ENCODE results near the gene FRMD4B. TPM values are rescaled to one million over a fixed set of nuclear protein-coding genes. Genes with fewer than 3 reads are reported as not detected.

The FRMD4B gene
- total and polyA plus RNA-seq, 4 donors = 16.6 to 96.4 (median 39.0) TPM

GRCh38 chr3:69214241-69214640 lies 171.6 kb downstream of the FRMD4B start:
- peaks cover 0 to 17% (median 12%) of the 10 kb centered on the region in 4 donors for H3K36me3 ChIP-seq (ENCODE audit: control insufficient read depth in 4 of 4, insufficient read depth in 4 of 4, low read length in 4 of 4)
- H3K27ac ChIP-seq (ENCODE audit: low read depth in 1 of 2, low read length in 1 of 2) = no peak overlapping the region
- no peak overlapping the region for H3K9ac ChIP-seq (ENCODE audit: insufficient read depth in 1 of 2, low read length in 2 of 2)
- H3K9me3 ChIP-seq (ENCODE audit: control insufficient read depth in 4 of 4, insufficient read depth in 3 of 4, low read length in 3 of 4) = no peaks in the 10 kb centered on the region
- H3K4me1 ChIP-seq (ENCODE audit: control insufficient read depth in 5 of 5, insufficient read depth in 5 of 5, low read length in 5 of 5) = peaks cover 0 to 7% (median 0%) of the 10 kb centered on the region in 5 donors
- no peaks in the 10 kb centered on the region for H3K27me3 ChIP-seq (ENCODE audit: control insufficient read depth in 3 of 3, insufficient read depth in 3 of 3, low read length in 2 of 3)
- no peak overlapping the region for H3K4me3 ChIP-seq
- DNase-seq (no peak), ATAC-seq (ENCODE audit: insufficient read depth, low FRiP score) (no peak)
- no peak for TF ChIP-seq CTCF (IDR thresholded peaks at IDR 0.05; ENCODE audit: control extremely low read depth, extremely low read depth)
- 53 to 59% methylated on average over 3 of the region's 3 CpGs for WGBS, 2 donors

- peak in 2 of 3 donors; percentile 70 to 75 for DNase-seq
- H3K9me3 ChIP-seq (ENCODE audit: control insufficient read depth in 4 of 4, insufficient read depth in 3 of 4, low read length in 3 of 4) = no peaks in the 10 kb centered on the region
- no peak for TF ChIP-seq CTCF (IDR thresholded peaks at IDR 0.05; ENCODE audit: control extremely low read depth, extremely low read depth)
- H3K9ac ChIP-seq (ENCODE audit: insufficient read depth in 1 of 2, low read length in 2 of 2) = no peak overlapping the region
- peaks cover 0 to 7% (median 0%) of the 10 kb centered on the region in 5 donors for H3K4me1 ChIP-seq (ENCODE audit: control insufficient read depth in 5 of 5, insufficient read depth in 5 of 5, low read length in 5 of 5)
- H3K27ac ChIP-seq (ENCODE audit: low read depth in 1 of 2, low read length in 1 of 2) = no peak overlapping the region
- ATAC-seq (ENCODE audit: insufficient read depth, low FRiP score) = peak; percentile 64
- H3K4me3 ChIP-seq = no peak overlapping the region
- 50 to 56% methylated on average over 3 of the region's 3 CpGs for WGBS, 2 donors
- H3K27me3 ChIP-seq (ENCODE audit: control insufficient read depth in 3 of 3, insufficient read depth in 3 of 3, low read length in 2 of 3) = no peaks in the 10 kb centered on the region
- H3K36me3 ChIP-seq (ENCODE audit: control insufficient read depth in 4 of 4, insufficient read depth in 4 of 4, low read length in 4 of 4) = peaks cover 0 to 23% (median 13%) of the 10 kb centered on the region in 4 donors
Measured at GRCh38 chr3:69212411-69213160, 173.3 kb downstream of the FRMD4B start.

GRCh38 chr3:69210068-69210730 lies 175.7 kb downstream of the FRMD4B start:
- peaks cover 0 to 25% (median 11%) of the 10 kb centered on the region in 4 donors for H3K36me3 ChIP-seq (ENCODE audit: control insufficient read depth in 4 of 4, insufficient read depth in 4 of 4, low read length in 4 of 4)
- DNase-seq (no peak), ATAC-seq (ENCODE audit: insufficient read depth, low FRiP score) (no peak)
- no peak overlapping the region for H3K27ac ChIP-seq (ENCODE audit: low read depth in 1 of 2, low read length in 1 of 2)
- no peaks in the 10 kb centered on the region for H3K9me3 ChIP-seq (ENCODE audit: control insufficient read depth in 4 of 4, insufficient read depth in 3 of 4, low read length in 3 of 4)
- no peak overlapping the region for H3K9ac ChIP-seq (ENCODE audit: insufficient read depth in 1 of 2, low read length in 2 of 2)
- WGBS, 2 donors = 89% methylated on average over 5 of the region's 5 CpGs
- peaks cover 0 to 7% (median 0%) of the 10 kb centered on the region in 5 donors for H3K4me1 ChIP-seq (ENCODE audit: control insufficient read depth in 5 of 5, insufficient read depth in 5 of 5, low read length in 5 of 5)
- no peaks in the 10 kb centered on the region for H3K27me3 ChIP-seq (ENCODE audit: control insufficient read depth in 3 of 3, insufficient read depth in 3 of 3, low read length in 2 of 3)
- no peak overlapping the region for H3K4me3 ChIP-seq
- no peak for TF ChIP-seq CTCF (IDR thresholded peaks at IDR 0.05; ENCODE audit: control extremely low read depth, extremely low read depth)
